Activated naive CD4-positive, alpha-beta T cell treated with Interleukin-2 at 50 U/mL for 16 hours (primary cell): ENCODE measurements around the gene CCN6.

Source experiments
- DNase-seq: peaks from one replicate; pipeline ENCODE4 v3.0.0-alpha.2; 2020

Gene CCN6

DNA sequence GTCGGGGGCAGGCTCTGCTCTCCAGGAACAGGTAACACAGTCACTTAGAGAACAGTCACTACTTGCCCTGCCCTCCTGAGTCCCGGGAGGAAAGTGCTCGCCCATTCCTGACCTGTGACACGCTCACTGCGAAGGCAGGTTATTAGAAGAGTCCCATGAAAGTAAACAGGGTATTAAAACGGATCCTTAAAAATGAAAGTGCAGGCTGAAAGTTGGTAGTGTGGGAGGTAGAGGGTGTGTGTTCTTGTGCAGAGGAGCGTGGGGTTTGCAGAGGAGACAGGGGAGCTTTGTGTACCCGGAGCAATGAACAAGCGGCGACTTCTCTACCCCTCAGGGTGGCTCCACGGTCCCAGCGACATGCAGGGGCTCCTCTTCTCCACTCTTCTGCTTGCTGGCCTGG is at the start of gene CCN6:
Gene CCN6, plus strand, starts transcription at position 104 of the 400 bp plus-strand sequence. Its CDS starts 254 bp downstream, at position 358.
- no peak for DNase-seq

DNA sequence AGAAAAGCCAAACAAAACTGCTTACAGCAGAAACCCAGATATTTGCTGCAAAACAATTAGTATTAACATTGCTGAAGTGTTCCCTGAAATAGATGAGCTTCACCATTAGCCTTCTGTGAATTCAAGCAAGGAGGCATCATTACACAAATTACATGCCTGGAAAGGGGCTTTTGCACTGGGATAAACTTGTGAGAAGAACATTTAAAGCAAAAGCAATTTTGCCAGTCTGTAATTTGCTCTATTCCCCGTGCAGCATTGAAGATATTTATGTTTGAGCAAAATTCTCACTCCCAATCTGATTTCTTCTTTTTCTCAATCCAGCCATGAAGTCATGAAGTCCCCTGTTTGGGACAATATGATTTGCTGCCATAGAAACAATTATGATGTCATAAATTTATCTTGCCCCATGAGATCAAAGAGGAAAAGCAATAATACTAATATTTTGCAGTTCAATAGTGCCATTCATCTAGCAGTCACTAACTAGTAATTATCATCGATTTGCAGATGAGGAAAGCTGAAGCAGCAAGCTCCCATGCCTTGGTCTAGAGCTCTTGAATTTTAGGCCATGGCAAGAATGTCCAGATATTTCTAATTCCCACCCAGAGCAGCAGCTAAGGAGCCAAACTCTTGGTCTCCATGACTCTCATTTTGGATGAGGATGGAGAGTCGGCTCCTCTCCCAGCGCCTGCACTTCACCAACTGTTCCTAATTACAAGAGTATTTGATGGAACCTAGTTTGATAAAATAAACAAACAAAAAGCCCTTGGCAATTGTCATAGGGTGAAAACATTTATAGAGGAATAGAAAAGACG is 49.5 kb upstream of the CCN6 start:
- DNase-seq = no peak

DNA sequence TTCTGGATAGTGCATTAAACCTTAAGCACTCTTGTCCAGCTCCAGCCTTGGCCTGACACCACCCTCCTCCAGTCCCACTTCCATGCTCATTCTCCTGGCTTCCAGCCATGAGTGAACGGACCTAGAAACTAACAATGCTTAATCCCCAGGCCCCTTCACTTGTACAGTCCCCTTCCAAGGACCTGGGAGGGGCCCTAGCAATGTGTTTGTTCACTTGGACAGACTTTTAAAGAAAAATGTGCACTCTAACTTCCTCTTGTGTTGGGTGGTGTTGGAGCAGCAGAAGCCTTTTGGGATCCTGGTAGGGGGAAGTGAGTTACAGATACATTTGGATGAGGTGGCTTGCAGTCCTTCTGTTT is 48.9 kb upstream of the CCN6 start:
- no peak for DNase-seq

DNA sequence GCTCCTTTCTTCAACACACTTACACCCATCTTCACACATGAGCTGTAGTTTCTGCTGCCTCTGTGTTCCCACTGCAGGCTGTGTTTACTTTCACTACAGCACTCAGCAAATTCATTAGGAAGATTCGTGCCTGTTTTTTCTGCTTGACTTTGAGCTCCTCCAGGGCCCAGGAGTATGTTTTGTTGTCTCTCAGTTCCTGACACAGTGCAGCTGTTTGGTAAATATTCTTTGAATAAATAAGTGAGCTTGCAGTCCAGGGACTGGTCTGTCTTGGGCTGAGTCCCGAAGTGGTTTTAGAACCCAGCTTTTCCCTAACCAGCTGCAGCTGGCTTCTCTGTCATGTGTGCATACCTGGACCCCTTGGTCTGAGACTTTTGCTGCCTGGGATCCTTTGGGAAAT is 46.6 kb upstream of the CCN6 start:
- no peak for DNase-seq

DNA sequence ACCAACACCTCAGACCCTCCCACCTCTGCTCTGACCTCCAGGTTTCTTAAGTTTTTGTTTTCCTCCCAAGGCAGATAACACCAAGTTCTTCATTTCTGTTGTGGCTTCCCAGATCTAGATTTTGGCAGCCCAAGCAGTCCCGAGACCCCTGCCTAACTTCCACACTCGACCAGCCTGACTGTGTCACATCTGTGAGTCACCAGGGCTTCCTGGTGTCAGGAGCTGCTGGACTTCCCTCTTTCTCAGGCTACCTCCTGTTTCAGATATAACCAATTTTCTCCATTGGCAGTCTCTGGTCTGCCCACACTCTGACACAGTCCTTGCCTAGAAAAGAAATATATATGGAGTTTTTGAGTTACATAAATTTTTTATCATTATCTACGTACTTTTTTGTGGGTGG is 46.1 kb upstream of the CCN6 start:
- DNase-seq = no peak

DNA sequence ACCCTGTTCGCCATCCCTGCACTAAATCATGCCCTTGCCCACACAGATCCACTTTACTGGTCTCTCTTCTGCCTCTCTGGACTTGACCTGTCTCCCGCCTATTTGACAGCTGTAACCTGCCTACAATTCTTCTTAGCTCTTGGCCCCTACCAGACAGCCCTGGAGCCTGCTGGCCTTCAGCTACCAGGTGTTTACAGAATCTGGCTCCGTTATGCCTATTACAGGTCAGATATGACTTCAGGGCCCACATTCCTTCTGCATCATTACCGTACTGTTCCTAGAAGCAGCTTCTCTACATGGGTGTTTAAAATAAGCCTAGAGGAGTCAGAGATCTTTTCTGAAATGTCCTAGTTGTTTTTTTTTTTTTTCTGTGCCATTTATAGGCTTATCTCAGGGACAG is 45.4 kb upstream of the CCN6 start:
- DNase-seq = no peak

DNA sequence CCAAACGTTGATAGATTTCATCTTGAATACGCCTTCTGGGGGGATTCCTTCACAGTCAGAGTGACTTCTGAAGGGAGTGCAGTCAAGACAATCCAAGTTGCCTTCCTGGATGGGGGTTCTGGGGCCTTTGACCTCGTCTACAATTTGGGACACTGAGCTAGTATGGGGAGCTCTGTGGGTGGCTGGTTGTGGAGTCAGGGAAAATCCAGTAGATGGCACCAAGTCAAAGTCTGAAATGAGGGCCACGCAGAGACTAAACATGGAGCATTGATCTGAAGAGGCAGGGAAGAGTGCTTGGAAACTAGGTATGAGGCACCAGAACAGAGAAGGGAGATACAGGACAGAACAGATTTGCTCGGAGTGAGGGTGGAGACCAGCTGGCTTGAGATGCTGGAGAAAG is 43.6 kb upstream of the CCN6 start:
- no peak for DNase-seq

DNA sequence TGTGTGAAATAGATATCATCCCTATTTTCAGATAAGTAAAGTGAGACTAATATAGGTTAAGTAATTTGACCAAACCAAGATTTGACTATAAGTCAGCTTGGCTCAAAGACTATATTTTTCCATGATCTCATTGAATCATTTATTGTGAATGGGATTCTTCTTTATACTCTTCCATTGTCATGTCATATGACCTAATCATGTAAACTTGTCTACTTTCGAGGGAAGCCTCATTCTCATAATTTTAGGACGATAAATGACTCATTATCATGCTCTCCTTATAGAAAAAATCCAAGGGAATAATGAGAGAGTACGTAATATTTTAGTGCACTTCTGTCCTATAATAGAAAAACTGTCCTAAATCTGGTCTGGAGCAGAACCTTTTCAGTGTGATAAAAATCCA is 40.9 kb upstream of the CCN6 start:
- no peak for DNase-seq

DNA sequence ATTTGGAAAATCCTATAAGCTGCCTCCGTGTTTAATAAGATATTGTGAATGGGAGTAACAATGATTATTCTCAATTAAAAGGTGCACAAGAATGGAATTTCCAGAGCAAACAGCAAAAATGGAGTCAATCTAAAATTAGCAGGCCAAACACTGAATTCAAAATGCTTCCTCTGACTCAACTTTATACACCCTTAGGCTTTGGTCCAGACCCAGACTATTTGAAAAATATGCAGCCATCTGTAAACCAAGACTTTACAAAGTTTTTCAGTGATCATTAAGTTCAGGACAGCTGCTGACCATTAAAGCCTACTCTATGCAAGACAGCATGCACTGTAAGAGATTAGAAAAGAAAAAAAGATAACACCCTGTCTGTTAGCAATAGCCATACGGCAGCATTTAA is 39.4 kb upstream of the CCN6 start:
- no peak for DNase-seq

DNA sequence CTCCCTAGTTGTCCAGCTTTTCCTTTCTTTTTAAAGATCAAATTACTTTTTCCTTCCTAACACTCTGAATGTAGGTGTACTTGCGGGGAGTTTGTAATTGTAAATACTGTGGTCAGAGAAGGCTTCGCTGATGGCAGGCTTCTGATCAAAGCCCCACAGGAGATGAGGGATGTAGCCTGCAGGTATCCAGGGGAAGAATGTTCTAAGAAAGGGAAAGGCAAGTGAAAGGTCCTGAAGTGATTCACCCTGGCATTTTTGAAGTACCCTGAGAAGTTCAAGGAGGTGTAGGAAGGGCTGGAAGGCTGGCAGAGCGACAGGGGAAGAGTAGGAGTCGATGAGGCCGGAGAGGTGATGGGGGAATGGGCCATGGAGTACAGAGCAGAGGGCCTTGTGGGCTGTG is 38.2 kb upstream of the CCN6 start:
- no peak for DNase-seq

DNA sequence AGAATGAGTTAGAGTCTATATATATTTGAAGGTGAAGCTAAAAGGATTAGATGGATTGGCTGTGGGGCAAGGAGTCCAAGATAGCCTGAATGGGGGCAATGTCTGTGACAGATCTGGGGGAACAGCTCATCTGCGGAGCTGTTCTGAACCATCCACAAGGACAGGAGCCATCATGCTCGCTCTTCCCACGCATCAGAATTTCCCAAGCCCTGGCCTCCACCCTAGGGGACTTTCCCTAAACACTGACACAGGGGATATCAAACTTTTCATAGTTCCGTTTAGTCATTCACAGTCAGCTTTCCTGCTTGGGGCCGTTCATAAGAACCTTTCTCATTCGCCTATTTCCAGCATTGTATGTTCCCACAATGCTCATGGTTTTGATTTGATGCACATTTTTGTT is 37.6 kb upstream of the CCN6 start:
- DNase-seq = peak; percentile 72

DNA sequence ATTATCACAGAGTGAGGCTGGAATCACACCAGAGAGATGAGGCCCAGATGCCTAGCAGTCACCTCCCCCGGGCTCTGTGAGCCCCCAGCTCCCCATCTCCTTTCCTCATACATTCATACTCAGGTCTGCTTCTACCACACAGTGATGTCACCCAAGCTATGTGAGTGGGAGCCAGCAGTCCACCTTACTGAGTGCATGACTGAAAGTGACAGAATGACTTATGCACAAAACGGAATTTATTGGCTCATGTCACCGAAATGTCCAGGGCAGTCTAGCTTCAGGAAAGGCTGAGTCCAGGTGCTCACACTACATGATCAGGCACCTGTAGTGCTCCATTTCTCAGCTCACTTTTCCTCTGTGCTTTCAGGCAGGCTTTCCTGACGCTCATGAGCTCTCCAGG is 36.7 kb upstream of the CCN6 start:
- peak; percentile 60 for DNase-seq

DNA sequence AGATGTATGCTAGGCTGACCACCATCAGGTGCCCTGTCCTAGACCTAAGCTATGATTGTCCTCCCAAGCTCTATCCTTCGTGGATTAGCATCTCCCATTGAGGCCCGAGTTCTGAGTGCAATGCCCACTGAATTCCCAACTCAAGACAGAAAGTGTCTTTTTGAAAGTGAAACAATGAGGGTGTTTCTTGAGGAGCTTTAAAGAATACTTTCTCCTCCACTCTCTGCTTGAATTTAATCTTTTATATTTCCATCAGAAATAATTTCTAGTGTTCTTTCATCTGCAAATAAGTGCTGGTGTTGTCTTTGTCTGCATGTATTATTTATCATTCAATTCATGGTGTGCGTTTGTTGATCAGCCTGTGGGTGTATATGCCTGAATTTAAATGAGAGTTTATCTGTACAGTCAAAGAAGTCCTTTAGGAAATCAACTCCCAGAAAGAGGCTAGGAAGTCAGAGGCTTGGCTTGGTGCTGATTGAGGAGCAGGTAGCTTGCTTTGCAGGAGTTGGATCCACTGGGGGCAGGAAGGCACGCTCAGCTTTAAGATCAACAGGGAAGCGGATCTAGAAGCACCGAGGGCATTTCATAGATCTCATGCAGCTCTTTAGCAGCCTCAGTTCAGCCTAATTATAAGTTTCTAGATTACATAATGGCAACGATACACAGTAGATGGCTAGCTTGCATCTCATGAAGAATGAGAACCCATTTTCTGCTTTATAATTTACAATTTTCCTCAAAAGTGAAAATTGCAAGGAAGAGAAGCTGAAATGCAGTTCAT is 36.0 kb upstream of the CCN6 start:
- DNase-seq = no peak

DNA sequence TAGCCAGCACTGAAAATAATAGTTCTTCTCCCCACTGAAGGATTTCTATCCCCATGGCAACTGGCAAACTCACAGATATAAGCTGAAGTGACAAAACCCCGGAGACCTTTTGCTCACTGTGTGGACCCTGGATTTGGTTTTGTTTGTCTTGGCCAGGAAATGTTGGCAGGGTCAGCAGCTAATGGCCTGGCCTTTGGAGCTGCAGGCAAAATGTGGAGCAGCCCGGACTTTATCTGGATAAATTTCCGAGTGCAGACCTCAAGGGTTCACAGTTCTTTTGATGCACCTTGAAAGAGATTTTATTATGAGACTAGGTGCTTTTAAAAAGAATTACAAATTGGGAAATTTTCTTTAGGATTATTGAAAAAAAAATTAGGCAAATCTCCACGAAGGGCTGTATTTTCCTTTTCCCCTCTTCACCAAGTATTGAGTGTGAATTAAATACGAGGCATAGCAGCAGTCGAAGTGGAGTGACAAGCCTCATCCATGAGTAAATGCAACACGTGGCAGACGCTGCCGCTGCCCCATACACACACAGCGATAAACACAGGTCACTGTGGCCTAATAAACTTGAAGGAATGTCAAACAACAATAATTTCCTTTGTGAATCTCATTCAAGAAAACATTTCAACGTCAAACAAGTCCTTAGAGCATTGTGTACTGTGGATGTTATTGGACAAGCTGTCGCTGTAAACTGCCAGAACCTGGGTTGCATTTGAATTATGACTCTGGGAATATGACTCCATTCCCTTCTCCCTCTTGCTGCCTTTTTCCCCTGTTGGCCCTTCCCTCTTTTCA is 35.1 kb upstream of the CCN6 start:
- no peak for DNase-seq

DNA sequence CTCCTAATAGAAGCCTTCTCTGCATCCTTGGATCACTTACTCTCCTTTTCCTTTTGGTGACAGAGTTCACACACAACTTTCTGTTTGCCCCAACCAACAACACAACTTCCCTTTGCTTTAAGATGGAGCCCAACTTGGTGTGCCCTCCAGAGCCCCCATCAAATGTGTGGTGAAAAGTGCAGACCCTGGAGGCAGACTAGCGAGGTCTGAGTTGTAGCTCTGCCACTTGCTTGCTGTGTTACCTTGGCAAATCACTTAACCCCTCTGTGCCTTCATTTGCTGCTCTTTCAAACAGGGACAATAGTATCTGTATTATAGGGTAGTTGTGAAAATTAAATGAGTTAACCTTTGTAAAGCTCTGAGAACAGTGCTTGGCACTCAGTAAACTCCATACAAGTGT is 34.3 kb upstream of the CCN6 start:
- no peak for DNase-seq

DNA sequence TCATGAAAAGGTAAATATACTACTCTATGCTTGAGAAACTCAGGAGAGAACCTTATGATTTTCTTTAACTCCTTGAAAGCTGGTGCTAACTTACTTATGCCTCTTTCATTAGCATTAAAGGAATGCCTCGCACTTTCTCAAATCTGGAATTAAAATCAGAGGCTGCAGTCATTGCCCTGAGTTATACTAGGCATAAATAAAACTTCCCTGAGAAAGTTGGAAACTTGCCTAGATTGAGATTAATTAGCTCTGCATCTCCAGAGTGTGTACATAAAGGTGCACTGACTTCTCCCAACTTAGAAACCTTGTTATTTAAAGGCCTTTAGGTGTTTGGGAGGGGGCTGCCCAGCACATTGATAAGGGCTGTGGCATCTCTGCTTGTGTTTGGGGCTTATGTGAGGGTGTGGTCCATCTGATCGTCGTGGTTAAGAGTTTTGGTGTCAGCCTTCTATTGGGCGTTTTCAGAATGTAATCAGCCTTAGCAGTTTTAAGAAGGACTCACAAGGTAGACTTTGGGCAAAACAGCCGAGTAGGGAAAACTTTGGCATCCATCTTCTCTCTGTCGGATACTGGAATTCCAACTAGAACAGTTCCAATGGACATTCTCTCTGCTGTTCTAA is 32.1 kb upstream of the CCN6 start:
- no peak for DNase-seq

DNA sequence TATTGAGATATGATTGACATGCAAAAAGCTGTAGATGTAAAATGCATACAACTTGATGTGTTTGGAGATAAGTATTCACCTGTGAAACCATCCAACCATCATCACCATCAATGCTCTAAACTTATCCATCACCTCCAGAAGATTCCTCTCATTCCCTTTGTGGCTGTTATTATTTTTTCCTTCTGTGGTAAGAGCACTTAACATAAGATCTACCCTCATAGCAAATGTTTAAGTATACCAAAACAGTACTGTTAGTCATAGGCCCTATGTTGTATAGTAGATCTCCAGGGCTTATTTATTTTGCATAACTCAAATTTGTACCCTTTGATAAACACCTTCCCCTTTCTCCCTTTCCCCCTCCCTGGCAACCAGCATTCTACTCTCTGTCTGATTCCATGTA is 31.2 kb upstream of the CCN6 start:
- no peak for DNase-seq

DNA sequence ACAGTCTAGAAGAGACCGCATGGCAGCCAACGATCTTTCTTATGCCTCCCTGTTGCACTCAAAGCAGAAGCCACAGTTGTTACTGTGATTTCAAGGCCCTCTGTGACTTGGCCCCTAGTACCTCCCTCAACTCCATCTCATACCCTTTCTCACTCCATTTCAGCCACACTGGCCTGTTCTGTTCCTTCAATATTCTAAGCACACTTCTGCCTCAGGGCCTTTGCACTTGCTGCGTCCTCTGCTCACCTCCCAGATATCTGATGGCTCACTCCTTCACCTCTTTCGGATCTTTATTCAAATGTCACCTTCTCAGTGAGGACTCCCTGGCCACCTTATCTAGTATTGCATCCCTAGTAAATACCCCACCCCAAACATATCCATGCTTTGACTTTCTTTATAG is 29.4 kb upstream of the CCN6 start:
- no peak for DNase-seq

DNA sequence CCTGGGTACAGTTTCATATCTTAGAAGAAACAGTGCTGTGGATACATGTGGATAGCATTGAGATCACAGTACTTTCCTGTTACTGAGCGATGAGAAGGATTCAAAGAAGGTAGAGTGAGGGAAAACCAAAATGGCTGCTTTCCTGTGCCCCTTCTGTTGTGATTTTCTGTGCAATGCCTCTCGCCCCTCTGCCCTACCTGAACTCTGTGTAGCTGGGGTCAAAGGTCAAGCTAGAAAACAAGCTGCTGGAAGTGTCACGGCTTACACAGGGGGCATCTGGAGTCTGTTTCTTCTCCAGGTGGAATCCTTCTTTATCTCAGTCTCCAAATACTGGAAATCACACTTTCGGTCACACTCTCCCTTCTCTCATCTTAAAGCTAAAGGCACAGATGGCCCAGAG is 27.0 kb upstream of the CCN6 start:
- DNase-seq = no peak

DNA sequence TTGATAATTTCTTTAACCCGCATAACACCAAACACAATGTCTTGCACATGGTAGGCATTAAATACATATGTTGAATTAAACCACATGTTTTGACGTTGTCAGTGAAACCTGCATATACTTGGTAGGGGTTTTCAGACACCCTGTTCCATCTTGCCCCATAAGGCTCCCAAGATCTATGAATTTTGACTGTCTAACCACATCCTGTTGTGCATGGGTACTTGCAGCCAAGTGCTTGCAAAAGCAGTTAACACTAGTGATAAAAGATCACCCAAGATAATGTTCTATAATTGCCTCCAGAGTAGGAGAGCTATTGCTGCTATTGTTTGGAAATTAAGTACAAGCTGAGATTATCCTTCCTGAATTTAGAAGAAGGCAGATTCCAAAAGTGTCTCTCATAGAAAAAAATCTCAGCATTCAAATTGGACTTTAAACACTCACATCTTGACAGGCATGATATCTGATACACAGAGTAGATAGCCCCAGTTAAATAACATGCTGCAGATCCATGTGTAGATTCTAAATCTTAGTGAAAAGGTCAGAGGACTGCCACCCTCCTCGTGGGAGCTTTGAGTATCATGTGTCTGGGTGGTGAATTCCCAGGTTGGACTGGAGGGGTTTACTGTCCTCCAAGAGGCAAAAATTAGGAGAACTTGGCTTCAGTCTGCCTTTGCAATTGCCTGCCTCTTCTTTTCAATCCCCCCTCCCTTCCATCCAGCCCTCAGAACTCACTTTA is 25.8 kb upstream of the CCN6 start:
- DNase-seq = peak; percentile 26

DNA sequence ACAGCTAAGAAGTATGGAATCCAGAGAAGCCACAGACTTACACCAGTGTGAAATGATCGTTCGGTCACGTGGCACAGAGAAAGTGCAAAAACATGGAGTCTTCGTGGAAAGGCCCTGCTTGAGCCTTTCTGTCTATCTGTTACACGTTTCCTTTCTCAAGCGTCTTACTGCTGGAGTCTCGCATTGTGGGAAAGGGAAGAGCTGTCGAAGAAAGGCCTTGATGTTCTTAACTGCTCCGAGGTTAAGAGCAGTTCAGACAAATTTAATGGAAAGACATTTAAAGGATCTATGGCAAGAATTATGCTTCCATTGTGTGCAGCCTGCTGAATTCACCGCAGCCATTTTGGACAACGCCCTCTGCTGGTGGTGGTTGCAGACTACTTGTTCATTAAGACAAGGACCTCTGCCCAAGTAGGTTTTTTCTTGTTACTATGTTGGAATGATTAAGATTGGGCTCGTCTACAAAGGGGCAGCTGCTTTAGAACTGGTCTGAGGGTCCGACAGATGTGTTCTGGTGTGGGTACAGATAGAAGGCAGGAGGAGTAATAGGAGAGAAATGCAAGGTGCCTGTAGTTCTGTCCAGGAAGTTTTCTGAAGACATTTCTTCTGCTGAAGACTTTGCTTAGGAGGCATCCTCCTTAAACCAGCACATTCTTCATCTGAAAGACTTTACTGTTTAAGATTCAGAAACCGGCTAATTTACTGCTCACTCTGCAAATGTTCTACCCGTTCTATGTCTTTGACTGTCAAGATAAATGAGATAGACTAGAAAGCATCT is 24.7 kb upstream of the CCN6 start:
- DNase-seq = peak; percentile 75
